Neural cell (in vitro differentiated cells): Measurements from ENCODE around the gene PADI6. TPM values are rescaled to one million over a fixed set of nuclear protein-coding genes. Genes with fewer than 3 reads are reported as not detected.

Experiments used
- H2AFZ ChIP-seq: fragments of 200-600, 300-800 bp; sonication (generic), shearing (Covaris generic); 2 replicates; pipeline ENCODE4 v1.6.0; 2014; ENCODE audit warnings: low read depth, mild to moderate bottlenecking, antibody characterized with exemption, low read length, moderate library complexity
- H3F3A ChIP-seq: fragments of 200-600 bp; shearing (Covaris generic); 2 replicates; pipeline ENCODE4 v1.6.1; 2016; ENCODE audit warnings: mild to moderate bottlenecking, moderate library complexity, mixed read lengths, antibody characterized with exemption, low read length; ENCODE audit not compliant: insufficient read depth, poor library complexity, severe bottlenecking
- H3K27ac ChIP-seq: fragments of 200-600, 300-800 bp; sonication (generic), shearing (Covaris generic); 2 replicates; pipeline ENCODE4 v1.5.1; 2014; ENCODE audit warnings: mild to moderate bottlenecking, low read length, moderate library complexity
- H3K27me3 ChIP-seq: fragments of 300-800, 200-600 bp; sonication (generic), shearing (Covaris generic); 2 replicates; pipeline ENCODE4 v1.6.0; 2014; ENCODE audit warnings: mild to moderate bottlenecking, low read depth, low read length, moderate library complexity; ENCODE audit not compliant: insufficient read depth
- H3K36me3 ChIP-seq: fragments of 300-800, 200-600 bp; sonication (generic), shearing (Covaris generic); 2 replicates; pipeline ENCODE4 v1.5.1; 2014; ENCODE audit warnings: mild to moderate bottlenecking, antibody characterized with exemption, low read length, moderate library complexity; ENCODE audit not compliant: insufficient read depth
- H3K4me2 ChIP-seq: fragments of 300-800, 200-600 bp; sonication (generic), shearing (Covaris generic); 2 replicates; pipeline ENCODE4 v1.6.0; 2014; ENCODE audit warnings: mild to moderate bottlenecking, low read length
- H3K4me3 ChIP-seq: fragments of 300-800, 200-600 bp; sonication (generic), shearing (Covaris generic); 2 replicates; pipeline ENCODE4 v1.5.1; 2014; ENCODE audit warnings: mild to moderate bottlenecking, low read length, moderate library complexity
- H3K79me2 ChIP-seq: fragments of 200-600 bp; shearing (Covaris generic); replicated peaks from 2 replicates; pipeline ENCODE4 v1.6.0; 2014; ENCODE audit warnings: mild to moderate bottlenecking, low read length, moderate library complexity; ENCODE audit not compliant: insufficient read depth
- H3K9ac ChIP-seq: fragments of 300-800, 200-600 bp; sonication (generic), shearing (Covaris generic); 2 replicates; pipeline ENCODE4 v1.6.1; 2016; ENCODE audit warnings: mild to moderate bottlenecking, low read length, mixed read lengths
- H3K9me2 ChIP-seq: fragments of 200-600 bp; shearing (Covaris generic); 2 replicates; pipeline ENCODE4 v1.6.1; 2016; ENCODE audit warnings: mild to moderate bottlenecking, low read length, mixed read lengths; ENCODE audit not compliant: insufficient read depth
- H3K9me3 ChIP-seq: fragments of 200-600, 300-800 bp; sonication (generic), shearing (Covaris generic); 2 replicates; pipeline ENCODE4 v1.6.1; 2016; ENCODE audit warnings: mild to moderate bottlenecking, mixed run types, low read length, moderate library complexity, mixed read lengths
- H4K20me1 ChIP-seq: fragments of 200-600 bp; shearing (Covaris generic); 2 replicates; pipeline ENCODE4 v1.6.1; 2016; ENCODE audit warnings: mild to moderate bottlenecking, mixed run types; ENCODE audit not compliant: insufficient read depth
- EP300 ChIP-seq: fragments of 450-650 bp; conservative IDR thresholded peaks from 2 replicates; pipeline ENCODE4 v1.6.1; 2014; ENCODE audit warnings: antibody characterized with exemption, mild to moderate bottlenecking, moderate library complexity; ENCODE audit not compliant: poor library complexity, severe bottlenecking
- EZH2 ChIP-seq: fragments of 200-600, 300-800 bp; shearing (Covaris generic), sonication (generic); IDR thresholded peaks from 2 replicates; pipeline ENCODE4 v1.6.1; 2014; ENCODE audit warnings: antibody characterized with exemption, low read length, borderline replicate concordance, mild to moderate bottlenecking; ENCODE audit not compliant: insufficient read depth, poor library complexity, severe bottlenecking
- MXI1 ChIP-seq: fragments of 450-650 bp; conservative IDR thresholded peaks from 2 replicates; pipeline ENCODE4 v1.6.1; 2014; ENCODE audit warnings: antibody characterized with exemption, mild to moderate bottlenecking; ENCODE audit not compliant: poor library complexity, severe bottlenecking
- POLR2AphosphoS5 ChIP-seq: IDR thresholded peaks from 2 replicates; pipeline ENCODE4 v1.6.1; 2012
- RAD21 ChIP-seq: fragments of 450-650 bp; conservative IDR thresholded peaks from 2 replicates; pipeline ENCODE4 v1.6.1; 2014; ENCODE audit warnings: antibody characterized with exemption, mild to moderate bottlenecking, moderate library complexity
- SMC3 ChIP-seq: fragments of 450-650 bp; conservative IDR thresholded peaks from 2 replicates; pipeline ENCODE4 v1.6.1; 2014; ENCODE audit warnings: antibody characterized with exemption, mild to moderate bottlenecking, moderate library complexity; ENCODE audit not compliant: poor library complexity
- TAF1 ChIP-seq: IDR thresholded peaks from 2 replicates; pipeline ENCODE4 v1.6.1; 2012; ENCODE audit warnings: low read depth
- polyA plus RNA-seq: library from polyadenylated mRNA; depleted of rRNA; stranded (reverse); fragments of >200 nt; gene quantifications from 2 replicates; pipeline ENCODE4 v1.2.3, GENCODE V29; 2014
- TF ChIP-seq, protein P1 (sequence below): fragments of 450-650 bp; IDR thresholded peaks from 2 replicates; pipeline ENCODE4 v1.5.1; 2014; ENCODE audit warnings: antibody characterized with exemption, mild to moderate bottlenecking, moderate library complexity; ENCODE audit not compliant: poor library complexity, severe bottlenecking
- TF ChIP-seq, protein P2 (sequence below): IDR thresholded peaks from 2 replicates; pipeline ENCODE4 v1.6.1; 2012; ENCODE audit warnings: borderline replicate concordance

PADI6 gene
- polyA plus RNA-seq, 1 donor from 2014 or later, result not detected

DNA sequence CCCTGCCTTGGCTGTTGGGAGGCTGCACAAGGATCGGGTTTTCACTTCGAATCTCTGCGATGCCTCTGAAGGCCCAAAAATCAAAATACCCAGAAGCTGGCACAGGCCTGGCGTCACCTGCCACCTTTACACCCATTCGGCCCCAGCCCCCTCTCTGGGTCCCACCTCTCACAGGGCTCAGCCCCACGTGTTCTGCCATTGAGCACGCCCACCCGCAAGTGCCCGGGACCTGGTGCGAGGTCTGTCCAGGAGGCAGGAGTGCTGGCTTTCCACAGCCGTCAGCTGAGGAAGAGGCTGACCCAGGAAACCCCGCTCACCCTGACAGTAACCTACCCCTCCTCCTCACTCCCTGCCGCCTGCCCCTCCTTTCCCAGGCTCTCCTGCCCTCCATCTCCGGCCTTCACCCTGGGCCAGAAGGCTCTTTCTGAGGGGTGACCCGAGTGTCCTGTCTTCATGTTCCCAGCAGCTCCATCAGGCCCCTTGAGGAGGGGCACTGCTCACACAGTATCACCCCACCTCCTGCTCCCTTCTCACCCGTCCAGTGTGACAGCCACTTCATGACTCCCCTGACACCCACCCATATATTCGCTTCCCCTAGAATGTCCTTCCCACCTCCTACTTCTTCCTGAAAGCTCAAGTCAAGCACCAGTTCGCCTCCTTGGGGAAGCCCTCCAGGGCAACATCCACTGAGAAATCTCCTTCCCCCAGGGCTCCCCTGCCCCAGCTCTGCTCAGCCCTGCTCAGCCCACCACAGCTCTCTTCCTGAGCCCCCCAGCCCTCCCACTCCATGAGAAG, 54.0 kb downstream of the PADI6 start:
- no peak overlapping the region for H3K9ac ChIP-seq
- no peak overlapping the region for H3K4me2 ChIP-seq
- H3K79me2 ChIP-seq, result no peaks in the 10 kb centered on the region
- TF ChIP-seq MXI1, result no peak
- no peak for TF ChIP-seq SMC3
- TF ChIP-seq, protein P1, sequence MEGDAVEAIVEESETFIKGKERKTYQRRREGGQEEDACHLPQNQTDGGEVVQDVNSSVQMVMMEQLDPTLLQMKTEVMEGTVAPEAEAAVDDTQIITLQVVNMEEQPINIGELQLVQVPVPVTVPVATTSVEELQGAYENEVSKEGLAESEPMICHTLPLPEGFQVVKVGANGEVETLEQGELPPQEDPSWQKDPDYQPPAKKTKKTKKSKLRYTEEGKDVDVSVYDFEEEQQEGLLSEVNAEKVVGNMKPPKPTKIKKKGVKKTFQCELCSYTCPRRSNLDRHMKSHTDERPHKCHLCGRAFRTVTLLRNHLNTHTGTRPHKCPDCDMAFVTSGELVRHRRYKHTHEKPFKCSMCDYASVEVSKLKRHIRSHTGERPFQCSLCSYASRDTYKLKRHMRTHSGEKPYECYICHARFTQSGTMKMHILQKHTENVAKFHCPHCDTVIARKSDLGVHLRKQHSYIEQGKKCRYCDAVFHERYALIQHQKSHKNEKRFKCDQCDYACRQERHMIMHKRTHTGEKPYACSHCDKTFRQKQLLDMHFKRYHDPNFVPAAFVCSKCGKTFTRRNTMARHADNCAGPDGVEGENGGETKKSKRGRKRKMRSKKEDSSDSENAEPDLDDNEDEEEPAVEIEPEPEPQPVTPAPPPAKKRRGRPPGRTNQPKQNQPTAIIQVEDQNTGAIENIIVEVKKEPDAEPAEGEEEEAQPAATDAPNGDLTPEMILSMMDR, result no peak
- TF ChIP-seq EP300, result no peak
- no peak for TF ChIP-seq RAD21
- no peak for TF ChIP-seq EZH2
- TF ChIP-seq TAF1, result no peak
- no peak for TF ChIP-seq POLR2AphosphoS5
- TF ChIP-seq, protein P2, sequence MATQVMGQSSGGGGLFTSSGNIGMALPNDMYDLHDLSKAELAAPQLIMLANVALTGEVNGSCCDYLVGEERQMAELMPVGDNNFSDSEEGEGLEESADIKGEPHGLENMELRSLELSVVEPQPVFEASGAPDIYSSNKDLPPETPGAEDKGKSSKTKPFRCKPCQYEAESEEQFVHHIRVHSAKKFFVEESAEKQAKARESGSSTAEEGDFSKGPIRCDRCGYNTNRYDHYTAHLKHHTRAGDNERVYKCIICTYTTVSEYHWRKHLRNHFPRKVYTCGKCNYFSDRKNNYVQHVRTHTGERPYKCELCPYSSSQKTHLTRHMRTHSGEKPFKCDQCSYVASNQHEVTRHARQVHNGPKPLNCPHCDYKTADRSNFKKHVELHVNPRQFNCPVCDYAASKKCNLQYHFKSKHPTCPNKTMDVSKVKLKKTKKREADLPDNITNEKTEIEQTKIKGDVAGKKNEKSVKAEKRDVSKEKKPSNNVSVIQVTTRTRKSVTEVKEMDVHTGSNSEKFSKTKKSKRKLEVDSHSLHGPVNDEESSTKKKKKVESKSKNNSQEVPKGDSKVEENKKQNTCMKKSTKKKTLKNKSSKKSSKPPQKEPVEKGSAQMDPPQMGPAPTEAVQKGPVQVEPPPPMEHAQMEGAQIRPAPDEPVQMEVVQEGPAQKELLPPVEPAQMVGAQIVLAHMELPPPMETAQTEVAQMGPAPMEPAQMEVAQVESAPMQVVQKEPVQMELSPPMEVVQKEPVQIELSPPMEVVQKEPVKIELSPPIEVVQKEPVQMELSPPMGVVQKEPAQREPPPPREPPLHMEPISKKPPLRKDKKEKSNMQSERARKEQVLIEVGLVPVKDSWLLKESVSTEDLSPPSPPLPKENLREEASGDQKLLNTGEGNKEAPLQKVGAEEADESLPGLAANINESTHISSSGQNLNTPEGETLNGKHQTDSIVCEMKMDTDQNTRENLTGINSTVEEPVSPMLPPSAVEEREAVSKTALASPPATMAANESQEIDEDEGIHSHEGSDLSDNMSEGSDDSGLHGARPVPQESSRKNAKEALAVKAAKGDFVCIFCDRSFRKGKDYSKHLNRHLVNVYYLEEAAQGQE, result no peak
- H3K9me2 ChIP-seq, result no peaks in the 10 kb centered on the region
- no peaks in the 10 kb centered on the region for H3K27me3 ChIP-seq
- no peaks in the 10 kb centered on the region for H3K36me3 ChIP-seq
- no peaks in the 10 kb centered on the region for H3K9me3 ChIP-seq
- H3F3A ChIP-seq, result no peaks in the 10 kb centered on the region
- no peak overlapping the region for H2AFZ ChIP-seq
- H4K20me1 ChIP-seq, result no peaks in the 10 kb centered on the region
- no peak overlapping the region for H3K4me3 ChIP-seq
- H3K27ac ChIP-seq, result no peak overlapping the region

DNA sequence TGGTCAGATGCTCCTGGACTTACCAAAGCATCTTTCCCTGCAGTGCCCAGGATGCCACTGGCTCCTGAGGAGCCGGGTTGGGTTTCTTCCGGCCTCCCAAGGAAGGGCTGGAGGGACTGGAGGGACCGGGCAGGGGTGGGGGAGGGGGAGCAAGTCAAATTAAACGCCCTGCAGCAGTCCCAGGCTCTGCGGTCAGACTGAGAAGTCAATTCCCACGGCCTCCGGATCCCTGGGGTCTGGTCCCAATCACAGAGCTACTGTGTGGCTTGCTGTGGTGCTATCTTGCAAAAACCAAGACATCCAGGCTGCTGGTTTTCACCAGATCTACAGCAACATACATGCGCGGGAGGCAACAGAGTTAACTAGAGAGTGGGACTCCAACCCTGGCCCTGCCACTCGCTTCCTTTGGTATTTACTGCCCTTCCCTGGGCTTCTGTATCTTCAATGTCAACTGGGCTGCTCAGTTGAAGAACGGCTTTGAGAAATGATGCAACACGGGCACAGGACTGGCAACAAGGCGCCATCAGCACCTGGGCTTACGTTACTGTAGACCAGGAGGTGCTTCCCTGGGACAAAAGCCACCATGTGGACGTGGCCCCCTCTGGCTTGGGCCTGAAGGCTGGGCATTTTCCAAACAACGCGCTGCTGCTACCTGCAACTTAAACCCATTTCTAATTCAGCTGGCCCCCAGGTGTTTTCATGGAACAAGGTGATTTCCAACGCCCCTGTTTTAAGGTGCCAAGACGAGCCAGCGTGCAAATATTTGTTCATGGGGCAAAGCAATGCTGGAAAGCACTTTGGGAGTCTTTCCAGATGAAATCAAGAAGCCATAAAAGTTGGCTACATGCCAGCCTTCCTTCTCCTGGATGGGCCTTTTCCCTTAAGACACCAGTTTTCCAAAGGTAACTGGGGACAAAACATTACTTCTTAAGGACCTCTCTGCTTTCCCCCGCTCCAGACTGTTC, 56.0 kb downstream of the PADI6 start:
- Histone ChIP-seq H3K27me3 (no peaks in the 10 kb centered on the region), H3K4me3 (no peak overlapping the region), H3K27ac (no peak overlapping the region), H3K4me2 (no peak overlapping the region), H3K79me2 (peaks cover 13% of the 10 kb centered on the region), H3K36me3 (no peaks in the 10 kb centered on the region), H3K9me2 (no peaks in the 10 kb centered on the region), H4K20me1 (no peaks in the 10 kb centered on the region), H3K9me3 (no peaks in the 10 kb centered on the region), H3K9ac (no peak overlapping the region), H2AFZ (no peak overlapping the region), H3F3A (no peaks in the 10 kb centered on the region)
- TF ChIP-seq POLR2AphosphoS5 (no peak), EP300 (no peak), TAF1 (no peak), SMC3 (no peak), RAD21 (no peak), EZH2 (no peak), MXI1 (no peak)
- TF ChIP-seq, protein P1, result no peak
- TF ChIP-seq, protein P2, result no peak
